ENCODE measurements around the gene GDI1.

Gene GDI1

DNA sequence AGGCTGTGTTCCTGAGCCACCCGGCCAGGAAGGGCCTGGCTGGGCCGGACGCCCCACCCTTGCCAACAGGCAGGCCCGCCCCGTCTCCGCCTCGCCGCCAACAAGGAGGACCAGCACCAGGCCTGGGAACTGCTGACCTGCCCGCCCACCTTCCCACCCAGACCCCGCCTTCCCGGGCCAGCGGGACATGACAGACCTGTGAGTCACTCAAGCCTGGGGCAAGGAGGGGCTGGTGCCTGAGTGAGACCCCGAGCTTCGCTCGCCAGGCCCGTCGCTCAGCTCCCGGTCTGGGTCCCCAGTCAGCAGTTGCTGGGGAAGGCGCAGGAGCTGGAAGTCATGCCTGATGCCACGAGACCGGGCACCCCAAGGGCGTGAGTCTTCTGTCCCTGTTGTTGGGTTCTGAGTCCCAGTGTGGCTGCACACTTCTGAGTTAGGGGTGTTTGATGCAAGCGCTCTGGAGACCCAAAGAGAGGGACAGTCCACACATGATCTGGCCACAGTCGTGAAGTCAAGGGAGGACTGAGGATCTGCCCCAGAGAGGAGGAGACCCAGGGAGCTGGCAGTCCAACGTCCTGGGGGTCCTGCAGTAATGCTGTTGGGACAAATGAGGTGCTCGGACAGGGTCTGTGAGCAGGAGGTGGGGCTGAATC is 27.6 kb upstream of the GDI1 start, which contains the start of gene DNASE1L1 (continued):
- TF ChIP-seq ZNF561 (tag by site-specific recombination; IDR thresholded peaks at IDR 0.05; ENCODE audit: borderline replicate concordance) (no peak), ZNF426 (tag by site-specific recombination; IDR thresholded peaks at IDR 0.05) (no peak), ZBTB20 (tag by site-specific recombination; IDR thresholded peaks at IDR 0.05) (no peak), ZNF394 (tag by site-specific recombination; IDR thresholded peaks at IDR 0.05; ENCODE audit: borderline replicate concordance) (no peak), ZNF239 (tag by site-specific recombination; IDR thresholded peaks at IDR 0.05) (no peak), ZIC2 (tag by site-specific recombination; IDR thresholded peaks at IDR 0.05) (no peak), PRDM1 (tag by site-specific recombination; IDR thresholded peaks at IDR 0.05) (no peak), ZNF132 (tag by site-specific recombination; IDR thresholded peaks at IDR 0.05; ENCODE audit: borderline replicate concordance) (no peak), ZNF311 (tag by site-specific recombination; IDR thresholded peaks at IDR 0.05; ENCODE audit: borderline replicate concordance) (no peak), KLF1 (tag by site-specific recombination; IDR thresholded peaks at IDR 0.05) (peak; percentile 95), ZNF266 (tag by site-specific recombination; IDR thresholded peaks at IDR 0.05; ENCODE audit: low read depth) (no peak), SALL2 (tag by site-specific recombination; IDR thresholded peaks at IDR 0.05; ENCODE audit: borderline replicate concordance) (no peak), ZNF48 (tag by site-specific recombination; IDR thresholded peaks at IDR 0.05) (no peak), SP2 (tag by site-specific recombination; IDR thresholded peaks at IDR 0.05) (peak; percentile 82), ZSCAN16 (tag by site-specific recombination; IDR thresholded peaks at IDR 0.05) (no peak), KLF8 (tag by site-specific recombination; IDR thresholded peaks at IDR 0.05) (0 out of 2 replicates have a peak, but pooled peaks have one; percentile 33)
- TF ChIP-seq, protein P1, sequence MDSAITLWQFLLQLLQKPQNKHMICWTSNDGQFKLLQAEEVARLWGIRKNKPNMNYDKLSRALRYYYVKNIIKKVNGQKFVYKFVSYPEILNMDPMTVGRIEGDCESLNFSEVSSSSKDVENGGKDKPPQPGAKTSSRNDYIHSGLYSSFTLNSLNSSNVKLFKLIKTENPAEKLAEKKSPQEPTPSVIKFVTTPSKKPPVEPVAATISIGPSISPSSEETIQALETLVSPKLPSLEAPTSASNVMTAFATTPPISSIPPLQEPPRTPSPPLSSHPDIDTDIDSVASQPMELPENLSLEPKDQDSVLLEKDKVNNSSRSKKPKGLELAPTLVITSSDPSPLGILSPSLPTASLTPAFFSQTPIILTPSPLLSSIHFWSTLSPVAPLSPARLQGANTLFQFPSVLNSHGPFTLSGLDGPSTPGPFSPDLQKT (IDR thresholded peaks at IDR 0.05; ENCODE audit: borderline replicate concordance, low read depth, low read length) = no peak
- TF ChIP-seq, protein P2, sequence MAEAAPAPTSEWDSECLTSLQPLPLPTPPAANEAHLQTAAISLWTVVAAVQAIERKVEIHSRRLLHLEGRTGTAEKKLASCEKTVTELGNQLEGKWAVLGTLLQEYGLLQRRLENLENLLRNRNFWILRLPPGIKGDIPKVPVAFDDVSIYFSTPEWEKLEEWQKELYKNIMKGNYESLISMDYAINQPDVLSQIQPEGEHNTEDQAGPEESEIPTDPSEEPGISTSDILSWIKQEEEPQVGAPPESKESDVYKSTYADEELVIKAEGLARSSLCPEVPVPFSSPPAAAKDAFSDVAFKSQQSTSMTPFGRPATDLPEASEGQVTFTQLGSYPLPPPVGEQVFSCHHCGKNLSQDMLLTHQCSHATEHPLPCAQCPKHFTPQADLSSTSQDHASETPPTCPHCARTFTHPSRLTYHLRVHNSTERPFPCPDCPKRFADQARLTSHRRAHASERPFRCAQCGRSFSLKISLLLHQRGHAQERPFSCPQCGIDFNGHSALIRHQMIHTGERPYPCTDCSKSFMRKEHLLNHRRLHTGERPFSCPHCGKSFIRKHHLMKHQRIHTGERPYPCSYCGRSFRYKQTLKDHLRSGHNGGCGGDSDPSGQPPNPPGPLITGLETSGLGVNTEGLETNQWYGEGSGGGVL (tag by site-specific recombination; IDR thresholded peaks at IDR 0.05) = no peak
- TF ChIP-seq, protein P3, sequence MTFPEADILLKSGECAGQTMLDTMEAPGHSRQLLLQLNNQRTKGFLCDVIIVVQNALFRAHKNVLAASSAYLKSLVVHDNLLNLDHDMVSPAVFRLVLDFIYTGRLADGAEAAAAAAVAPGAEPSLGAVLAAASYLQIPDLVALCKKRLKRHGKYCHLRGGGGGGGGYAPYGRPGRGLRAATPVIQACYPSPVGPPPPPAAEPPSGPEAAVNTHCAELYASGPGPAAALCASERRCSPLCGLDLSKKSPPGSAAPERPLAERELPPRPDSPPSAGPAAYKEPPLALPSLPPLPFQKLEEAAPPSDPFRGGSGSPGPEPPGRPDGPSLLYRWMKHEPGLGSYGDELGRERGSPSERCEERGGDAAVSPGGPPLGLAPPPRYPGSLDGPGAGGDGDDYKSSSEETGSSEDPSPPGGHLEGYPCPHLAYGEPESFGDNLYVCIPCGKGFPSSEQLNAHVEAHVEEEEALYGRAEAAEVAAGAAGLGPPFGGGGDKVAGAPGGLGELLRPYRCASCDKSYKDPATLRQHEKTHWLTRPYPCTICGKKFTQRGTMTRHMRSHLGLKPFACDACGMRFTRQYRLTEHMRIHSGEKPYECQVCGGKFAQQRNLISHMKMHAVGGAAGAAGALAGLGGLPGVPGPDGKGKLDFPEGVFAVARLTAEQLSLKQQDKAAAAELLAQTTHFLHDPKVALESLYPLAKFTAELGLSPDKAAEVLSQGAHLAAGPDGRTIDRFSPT (tag by site-specific recombination; IDR thresholded peaks at IDR 0.05) = no peak
- TF ChIP-seq, protein P4, sequence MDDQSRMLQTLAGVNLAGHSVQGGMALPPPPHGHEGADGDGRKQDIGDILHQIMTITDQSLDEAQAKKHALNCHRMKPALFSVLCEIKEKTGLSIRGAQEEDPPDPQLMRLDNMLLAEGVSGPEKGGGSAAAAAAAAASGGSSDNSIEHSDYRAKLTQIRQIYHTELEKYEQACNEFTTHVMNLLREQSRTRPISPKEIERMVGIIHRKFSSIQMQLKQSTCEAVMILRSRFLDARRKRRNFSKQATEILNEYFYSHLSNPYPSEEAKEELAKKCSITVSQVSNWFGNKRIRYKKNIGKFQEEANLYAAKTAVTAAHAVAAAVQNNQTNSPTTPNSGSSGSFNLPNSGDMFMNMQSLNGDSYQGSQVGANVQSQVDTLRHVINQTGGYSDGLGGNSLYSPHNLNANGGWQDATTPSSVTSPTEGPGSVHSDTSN (CRISPR knock-in tag; IDR thresholded peaks at IDR 0.05) = 0 out of 2 replicates have a peak, but pooled peaks have one; percentile 37
- TF ChIP-seq, protein P5, sequence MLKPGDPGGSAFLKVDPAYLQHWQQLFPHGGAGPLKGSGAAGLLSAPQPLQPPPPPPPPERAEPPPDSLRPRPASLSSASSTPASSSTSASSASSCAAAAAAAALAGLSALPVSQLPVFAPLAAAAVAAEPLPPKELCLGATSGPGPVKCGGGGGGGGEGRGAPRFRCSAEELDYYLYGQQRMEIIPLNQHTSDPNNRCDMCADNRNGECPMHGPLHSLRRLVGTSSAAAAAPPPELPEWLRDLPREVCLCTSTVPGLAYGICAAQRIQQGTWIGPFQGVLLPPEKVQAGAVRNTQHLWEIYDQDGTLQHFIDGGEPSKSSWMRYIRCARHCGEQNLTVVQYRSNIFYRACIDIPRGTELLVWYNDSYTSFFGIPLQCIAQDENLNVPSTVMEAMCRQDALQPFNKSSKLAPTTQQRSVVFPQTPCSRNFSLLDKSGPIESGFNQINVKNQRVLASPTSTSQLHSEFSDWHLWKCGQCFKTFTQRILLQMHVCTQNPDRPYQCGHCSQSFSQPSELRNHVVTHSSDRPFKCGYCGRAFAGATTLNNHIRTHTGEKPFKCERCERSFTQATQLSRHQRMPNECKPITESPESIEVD (tag by site-specific recombination; IDR thresholded peaks at IDR 0.05) = no peak
- TF ChIP-seq, protein P6, sequence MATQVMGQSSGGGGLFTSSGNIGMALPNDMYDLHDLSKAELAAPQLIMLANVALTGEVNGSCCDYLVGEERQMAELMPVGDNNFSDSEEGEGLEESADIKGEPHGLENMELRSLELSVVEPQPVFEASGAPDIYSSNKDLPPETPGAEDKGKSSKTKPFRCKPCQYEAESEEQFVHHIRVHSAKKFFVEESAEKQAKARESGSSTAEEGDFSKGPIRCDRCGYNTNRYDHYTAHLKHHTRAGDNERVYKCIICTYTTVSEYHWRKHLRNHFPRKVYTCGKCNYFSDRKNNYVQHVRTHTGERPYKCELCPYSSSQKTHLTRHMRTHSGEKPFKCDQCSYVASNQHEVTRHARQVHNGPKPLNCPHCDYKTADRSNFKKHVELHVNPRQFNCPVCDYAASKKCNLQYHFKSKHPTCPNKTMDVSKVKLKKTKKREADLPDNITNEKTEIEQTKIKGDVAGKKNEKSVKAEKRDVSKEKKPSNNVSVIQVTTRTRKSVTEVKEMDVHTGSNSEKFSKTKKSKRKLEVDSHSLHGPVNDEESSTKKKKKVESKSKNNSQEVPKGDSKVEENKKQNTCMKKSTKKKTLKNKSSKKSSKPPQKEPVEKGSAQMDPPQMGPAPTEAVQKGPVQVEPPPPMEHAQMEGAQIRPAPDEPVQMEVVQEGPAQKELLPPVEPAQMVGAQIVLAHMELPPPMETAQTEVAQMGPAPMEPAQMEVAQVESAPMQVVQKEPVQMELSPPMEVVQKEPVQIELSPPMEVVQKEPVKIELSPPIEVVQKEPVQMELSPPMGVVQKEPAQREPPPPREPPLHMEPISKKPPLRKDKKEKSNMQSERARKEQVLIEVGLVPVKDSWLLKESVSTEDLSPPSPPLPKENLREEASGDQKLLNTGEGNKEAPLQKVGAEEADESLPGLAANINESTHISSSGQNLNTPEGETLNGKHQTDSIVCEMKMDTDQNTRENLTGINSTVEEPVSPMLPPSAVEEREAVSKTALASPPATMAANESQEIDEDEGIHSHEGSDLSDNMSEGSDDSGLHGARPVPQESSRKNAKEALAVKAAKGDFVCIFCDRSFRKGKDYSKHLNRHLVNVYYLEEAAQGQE (tag by site-specific recombination; IDR thresholded peaks at IDR 0.05) = no peak
- TF ChIP-seq, protein P7, sequence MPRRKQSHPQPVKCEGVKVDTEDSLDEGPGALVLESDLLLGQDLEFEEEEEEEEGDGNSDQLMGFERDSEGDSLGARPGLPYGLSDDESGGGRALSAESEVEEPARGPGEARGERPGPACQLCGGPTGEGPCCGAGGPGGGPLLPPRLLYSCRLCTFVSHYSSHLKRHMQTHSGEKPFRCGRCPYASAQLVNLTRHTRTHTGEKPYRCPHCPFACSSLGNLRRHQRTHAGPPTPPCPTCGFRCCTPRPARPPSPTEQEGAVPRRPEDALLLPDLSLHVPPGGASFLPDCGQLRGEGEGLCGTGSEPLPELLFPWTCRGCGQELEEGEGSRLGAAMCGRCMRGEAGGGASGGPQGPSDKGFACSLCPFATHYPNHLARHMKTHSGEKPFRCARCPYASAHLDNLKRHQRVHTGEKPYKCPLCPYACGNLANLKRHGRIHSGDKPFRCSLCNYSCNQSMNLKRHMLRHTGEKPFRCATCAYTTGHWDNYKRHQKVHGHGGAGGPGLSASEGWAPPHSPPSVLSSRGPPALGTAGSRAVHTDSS (tag by site-specific recombination; IDR thresholded peaks at IDR 0.05) = no peak
- TF ChIP-seq, protein P8, sequence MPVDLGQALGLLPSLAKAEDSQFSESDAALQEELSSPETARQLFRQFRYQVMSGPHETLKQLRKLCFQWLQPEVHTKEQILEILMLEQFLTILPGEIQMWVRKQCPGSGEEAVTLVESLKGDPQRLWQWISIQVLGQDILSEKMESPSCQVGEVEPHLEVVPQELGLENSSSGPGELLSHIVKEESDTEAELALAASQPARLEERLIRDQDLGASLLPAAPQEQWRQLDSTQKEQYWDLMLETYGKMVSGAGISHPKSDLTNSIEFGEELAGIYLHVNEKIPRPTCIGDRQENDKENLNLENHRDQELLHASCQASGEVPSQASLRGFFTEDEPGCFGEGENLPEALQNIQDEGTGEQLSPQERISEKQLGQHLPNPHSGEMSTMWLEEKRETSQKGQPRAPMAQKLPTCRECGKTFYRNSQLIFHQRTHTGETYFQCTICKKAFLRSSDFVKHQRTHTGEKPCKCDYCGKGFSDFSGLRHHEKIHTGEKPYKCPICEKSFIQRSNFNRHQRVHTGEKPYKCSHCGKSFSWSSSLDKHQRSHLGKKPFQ (tag by site-specific recombination; IDR thresholded peaks at IDR 0.05) = no peak

All from HEK293 (cell line).